Bronchial epithelial cell (primary cell): ENCODE measurements around the gene IRF2BPL. TPM values are rescaled to one million over a fixed set of nuclear protein-coding genes. Genes with fewer than 3 reads are reported as not detected.

ENCODE experiments used
- DNase-seq: peaks from one replicate; pipeline ENCODE4 v3.0.0-alpha.2; 2010; ENCODE audit warnings: low read depth
- FAIRE-seq: peaks from 2 replicates; lab custom pipeline; 2011; peaks lifted over from hg19 to GRCh38; lab: Jason Lieb, UNC
- H3K27me3 ChIP-seq: 2 replicates; pipeline ENCODE4 v1.5.1; 2011; ENCODE audit warnings: low read length; ENCODE audit not compliant: control insufficient read depth, insufficient read depth
- H3K36me3 ChIP-seq: 2 replicates; pipeline ENCODE4 v1.5.1; 2011; ENCODE audit warnings: low read length; ENCODE audit not compliant: control insufficient read depth, insufficient read depth
- H3K4me3 ChIP-seq: 2 replicates; pipeline ENCODE4 v1.5.1; 2011; ENCODE audit warnings: mild to moderate bottlenecking, low read depth, low read length, control low read depth
- total RNA-seq: library from RNA; depleted of rRNA; stranded (reverse); fragments of >200 nt; gene quantifications from 2 replicates; pipeline ENCODE4 v1.2.1, GENCODE V29; 2014
- TF ChIP-seq, protein P1 (sequence below): IDR thresholded peaks from 2 replicates; pipeline ENCODE4 v1.5.1; 2011; ENCODE audit warnings: mild to moderate bottlenecking, moderate library complexity, low read length, control low read depth, inconsistent platforms; ENCODE audit not compliant: insufficient read depth, severe bottlenecking

IRF2BPL gene
- total RNA-seq, 1 donor from 2014 or later = 12.1 TPM

DNA sequence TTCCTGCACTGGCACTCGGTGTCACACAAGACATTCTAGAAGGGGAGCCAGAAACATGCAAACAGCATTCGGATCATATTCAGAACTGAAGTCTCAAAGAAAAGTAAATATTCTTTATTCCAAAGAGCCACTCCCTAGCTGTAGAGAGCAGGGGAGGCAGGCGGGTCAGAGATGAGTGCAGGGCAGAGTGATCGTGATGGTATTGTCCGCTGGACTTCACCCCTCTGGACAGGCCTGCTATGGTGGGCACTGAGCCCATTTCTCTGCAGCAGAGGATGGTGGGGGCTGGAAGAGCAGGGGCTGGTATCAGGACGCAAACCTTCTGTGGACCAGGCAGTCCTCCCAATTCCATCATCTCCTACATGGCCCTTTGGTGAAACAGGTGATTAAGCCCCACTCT lies 25.6 kb downstream of the IRF2BPL start:
- H3K36me3 ChIP-seq = no peaks in the 10 kb centered on the region
- no peak for DNase-seq
- FAIRE-seq = no peak
- H3K4me3 ChIP-seq = no peak overlapping the region
- no peaks in the 10 kb centered on the region for H3K27me3 ChIP-seq
- TF ChIP-seq, protein P1, sequence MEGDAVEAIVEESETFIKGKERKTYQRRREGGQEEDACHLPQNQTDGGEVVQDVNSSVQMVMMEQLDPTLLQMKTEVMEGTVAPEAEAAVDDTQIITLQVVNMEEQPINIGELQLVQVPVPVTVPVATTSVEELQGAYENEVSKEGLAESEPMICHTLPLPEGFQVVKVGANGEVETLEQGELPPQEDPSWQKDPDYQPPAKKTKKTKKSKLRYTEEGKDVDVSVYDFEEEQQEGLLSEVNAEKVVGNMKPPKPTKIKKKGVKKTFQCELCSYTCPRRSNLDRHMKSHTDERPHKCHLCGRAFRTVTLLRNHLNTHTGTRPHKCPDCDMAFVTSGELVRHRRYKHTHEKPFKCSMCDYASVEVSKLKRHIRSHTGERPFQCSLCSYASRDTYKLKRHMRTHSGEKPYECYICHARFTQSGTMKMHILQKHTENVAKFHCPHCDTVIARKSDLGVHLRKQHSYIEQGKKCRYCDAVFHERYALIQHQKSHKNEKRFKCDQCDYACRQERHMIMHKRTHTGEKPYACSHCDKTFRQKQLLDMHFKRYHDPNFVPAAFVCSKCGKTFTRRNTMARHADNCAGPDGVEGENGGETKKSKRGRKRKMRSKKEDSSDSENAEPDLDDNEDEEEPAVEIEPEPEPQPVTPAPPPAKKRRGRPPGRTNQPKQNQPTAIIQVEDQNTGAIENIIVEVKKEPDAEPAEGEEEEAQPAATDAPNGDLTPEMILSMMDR = no peak

DNA sequence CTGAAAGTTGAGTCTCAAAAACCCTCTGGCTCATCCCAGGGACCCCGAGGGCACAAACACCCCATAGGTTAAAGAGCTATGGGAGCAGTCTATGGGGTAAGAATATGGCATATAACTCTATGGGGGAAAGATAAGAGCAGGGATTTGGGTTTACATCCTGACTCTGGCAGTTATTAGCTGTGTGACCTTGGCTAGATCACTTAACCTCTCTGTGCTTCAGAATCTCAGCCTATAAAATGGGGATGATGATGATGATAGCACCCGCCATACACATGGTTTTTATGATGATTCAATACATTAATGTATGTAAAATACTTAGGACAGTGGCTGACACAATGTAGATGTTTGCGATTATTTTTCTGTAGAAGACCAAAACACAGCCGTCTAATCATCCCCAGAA lies 26.2 kb downstream of the IRF2BPL start:
- FAIRE-seq (no peak), DNase-seq (no peak)
- Histone ChIP-seq H3K27me3 (no peaks in the 10 kb centered on the region), H3K4me3 (no peak overlapping the region), H3K36me3 (no peaks in the 10 kb centered on the region)
- TF ChIP-seq, protein P1 = no peak

DNA sequence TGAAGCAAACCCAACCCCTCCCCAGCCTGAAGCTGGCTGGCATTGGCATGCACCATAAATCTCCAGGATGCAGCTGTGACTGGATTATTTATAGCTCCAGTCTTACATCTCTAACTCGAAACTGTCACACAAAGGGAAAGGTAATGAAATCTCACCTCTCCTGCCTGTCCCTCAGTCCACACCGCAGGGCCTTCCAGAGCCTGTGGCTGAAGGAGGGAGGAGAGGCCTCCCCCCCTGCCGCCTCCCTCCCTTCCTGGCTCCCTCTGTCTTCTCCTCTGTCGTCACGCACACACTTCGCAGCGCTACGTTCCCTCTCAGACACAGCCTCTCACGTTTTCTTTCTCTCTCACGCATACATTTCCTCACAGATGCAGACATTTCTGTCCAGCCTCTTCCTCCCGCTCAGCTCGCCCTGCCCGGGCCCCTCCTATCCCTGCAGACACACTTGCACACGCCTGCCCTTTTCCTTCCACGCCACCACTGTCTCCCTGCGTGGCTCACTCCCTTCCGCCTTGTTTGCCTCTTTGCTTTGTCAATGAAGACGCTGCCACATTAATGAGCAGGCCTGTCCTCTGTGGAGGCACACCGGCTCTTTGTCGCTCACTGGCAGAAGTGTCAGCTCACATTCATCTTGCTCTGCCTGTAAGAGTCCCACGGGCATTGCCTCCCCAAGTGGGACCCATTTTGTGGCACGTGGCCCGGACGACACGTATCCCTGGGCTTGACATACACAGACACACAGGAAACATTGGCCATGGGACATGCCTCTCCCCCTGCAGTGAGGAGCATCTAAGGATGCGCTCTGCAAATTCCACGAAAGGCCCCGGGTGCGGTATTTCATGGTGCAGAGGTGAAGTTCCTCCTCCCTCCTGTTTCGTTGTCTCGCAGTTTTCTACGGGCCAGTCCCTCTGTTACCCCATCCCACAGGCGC lies 27.9 kb downstream of the IRF2BPL start:
- H3K4me3 ChIP-seq = no peak overlapping the region
- no peaks in the 10 kb centered on the region for H3K36me3 ChIP-seq
- DNase-seq (no peak), FAIRE-seq (no peak)
- no peaks in the 10 kb centered on the region for H3K27me3 ChIP-seq
- TF ChIP-seq, protein P1 = no peak

DNA sequence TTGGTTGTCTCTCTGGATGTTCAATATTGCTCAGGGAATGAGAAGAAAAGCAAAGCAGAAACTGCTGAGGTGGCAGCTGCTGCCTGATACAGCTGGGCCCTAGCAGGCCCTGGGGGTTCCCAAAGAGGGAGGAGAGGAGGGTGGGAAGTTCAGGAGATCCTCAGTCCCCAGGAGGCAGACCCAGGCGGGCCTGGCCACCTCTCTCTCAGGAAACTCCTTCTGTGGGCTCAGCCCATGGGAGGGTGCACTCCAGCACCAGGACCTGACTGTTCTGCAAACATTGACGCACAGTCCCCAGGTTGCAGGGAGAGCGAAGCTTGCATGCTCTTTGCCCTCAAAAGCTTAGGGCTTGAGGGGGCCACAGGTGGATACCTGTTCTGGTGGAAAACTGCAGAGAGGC lies 29.6 kb downstream of the IRF2BPL start:
- no peak for DNase-seq
- Histone ChIP-seq H3K36me3 (no peaks in the 10 kb centered on the region), H3K27me3 (no peaks in the 10 kb centered on the region), H3K4me3 (no peak overlapping the region)
- TF ChIP-seq, protein P1 = no peak
- FAIRE-seq = no peak

DNA sequence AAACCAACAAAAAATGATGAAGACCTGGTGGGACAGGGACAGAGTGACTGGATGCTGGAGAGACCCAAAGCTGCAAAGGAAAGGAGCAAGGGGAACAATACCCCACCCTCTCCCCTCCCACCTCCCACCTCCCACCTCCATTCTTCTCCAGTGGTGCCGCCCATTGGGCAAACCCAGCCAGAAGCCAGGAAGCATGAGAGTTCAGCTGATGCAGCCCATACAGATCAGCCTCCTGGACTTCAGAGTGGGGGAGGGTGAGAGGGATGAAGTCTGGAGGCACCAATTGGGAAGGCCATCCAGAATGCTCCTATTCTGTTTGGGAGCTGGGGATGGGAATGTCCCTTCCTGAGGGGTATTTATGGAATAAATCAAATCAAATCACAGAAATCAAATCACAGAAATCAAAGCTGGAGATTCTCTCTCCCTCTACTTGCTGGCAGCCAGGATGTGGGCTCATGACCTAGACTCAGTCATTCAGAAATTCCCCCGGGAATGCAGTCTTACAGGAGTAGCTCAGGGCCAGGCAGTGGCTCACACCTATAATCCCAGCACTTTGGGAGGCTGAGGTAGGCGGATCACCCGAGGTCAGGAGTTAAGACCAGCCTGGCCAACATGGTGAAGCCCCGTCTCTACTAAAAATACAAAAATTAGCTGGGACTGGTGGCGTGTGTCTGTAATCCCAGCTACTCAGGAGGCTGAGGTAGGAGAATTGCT lies 31.1 kb downstream of the IRF2BPL start:
- no peak for FAIRE-seq
- peak; percentile 70 for DNase-seq
- Histone ChIP-seq H3K27me3 (no peaks in the 10 kb centered on the region), H3K4me3 (no peak overlapping the region), H3K36me3 (no peaks in the 10 kb centered on the region)
- TF ChIP-seq, protein P1 = no peak
